Measurements from ENCODE around the gene MED17. TPM values are rescaled to one million over a fixed set of nuclear protein-coding genes. Genes with fewer than 3 reads are reported as not detected.
"Not testable (repeated sequence)": the region's sequence is repeated elsewhere in the genome, so short reads cannot be mapped to it uniquely, and the experiment has no call there.

MED17 gene
- total RNA-seq, 1 donor from 2014 or later = 30.8 TPM

DNA sequence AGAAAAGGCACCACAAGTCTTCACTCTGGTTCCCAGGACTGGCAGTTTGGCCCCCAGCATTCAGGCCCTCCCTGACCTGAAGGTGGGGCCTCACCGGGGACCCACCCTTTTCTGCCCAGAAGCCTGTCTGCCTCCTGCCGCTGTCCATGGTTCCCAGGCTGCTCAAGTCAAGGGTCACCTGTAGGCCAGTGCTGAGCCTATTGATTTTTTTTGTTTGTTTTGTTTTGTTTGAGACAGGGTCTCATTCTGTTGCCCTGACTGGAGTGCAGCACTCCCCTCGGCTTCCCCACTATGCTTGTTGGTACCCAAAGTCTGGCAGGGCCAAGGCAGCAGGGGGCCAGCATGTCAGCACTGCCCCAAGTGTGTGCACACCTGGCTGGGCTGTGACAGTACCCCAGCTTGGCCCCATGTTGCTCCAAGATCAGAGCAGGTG is 11.0 kb upstream of the MED17 start:
- ATAC-seq = no peak
- no peak for DNase-seq

GRCh38 chr11:93773601-93774200 is 10.4 kb upstream of the MED17 start:
- Histone ChIP-seq H3K4me3 (no peak overlapping the region), H3K4me1 (no peaks in the 10 kb centered on the region), H3K9me3 (no peaks in the 10 kb centered on the region), H3K27ac (no peak overlapping the region), H3K27me3 (ENCODE audit: low read depth) (no peaks in the 10 kb centered on the region), H3K36me3 (no peaks in the 10 kb centered on the region)
- DNase-seq = no peak
- no peak for TF ChIP-seq CTCF (IDR thresholded peaks at IDR 0.05)
- intact Hi-C loops (cut with DNase I) = no loop called here
- ATAC-seq = peak in 1 of 2 donors; percentile 17

More for the DNA sequence above, 11.0 kb upstream of the MED17 start:
- H3K27ac ChIP-seq = no peak overlapping the region
- TF ChIP-seq CTCF (IDR thresholded peaks at IDR 0.05) = no peak
- H3K4me3 ChIP-seq = no peak overlapping the region
- H3K4me1 ChIP-seq = no peaks in the 10 kb centered on the region
- no peaks in the 10 kb centered on the region for H3K36me3 ChIP-seq
- H3K27me3 ChIP-seq (ENCODE audit: low read depth) = no peaks in the 10 kb centered on the region
- intact Hi-C loops (cut with DNase I) = no loop called here
- no peaks in the 10 kb centered on the region for H3K9me3 ChIP-seq

DNA sequence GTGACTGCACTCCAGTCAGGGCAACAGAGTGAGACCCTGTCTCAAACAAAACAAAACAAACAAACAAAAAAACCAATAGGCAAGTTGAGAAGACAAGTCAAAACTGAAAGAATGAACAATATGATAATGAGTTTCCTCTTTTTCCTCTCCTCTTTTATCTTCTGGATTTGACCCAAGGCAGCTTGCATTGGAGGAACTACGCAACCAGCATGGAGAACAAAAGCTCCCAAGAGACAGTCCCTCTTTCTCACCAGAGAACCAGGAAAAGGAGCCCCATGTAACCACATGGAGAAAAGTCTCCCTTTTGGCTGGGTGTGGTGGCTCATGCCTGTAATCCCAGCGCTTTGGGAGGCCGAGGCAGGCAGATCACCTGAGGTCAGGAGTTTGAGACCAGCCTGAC is 9.5 kb upstream of the MED17 start:
- H3K4me1 ChIP-seq; H3K36me3 ChIP-seq; H3K27ac ChIP-seq; H3K4me3 ChIP-seq; H3K27me3 ChIP-seq (ENCODE audit: low read depth); ATAC-seq; DNase-seq; intact Hi-C loops (cut with DNase I); H3K9me3 ChIP-seq: not testable (repeated sequence)

GRCh38 chr11:93775289-93775688 is 8.8 kb upstream of the MED17 start:
- H3K27me3 ChIP-seq (ENCODE audit: low read depth) = no peaks in the 10 kb centered on the region
- intact Hi-C loops (cut with DNase I) = no loop called here
- no peak for TF ChIP-seq CTCF (IDR thresholded peaks at IDR 0.05)
- H3K36me3 ChIP-seq = no peaks in the 10 kb centered on the region
- H3K27ac ChIP-seq = no peak overlapping the region
- DNase-seq (no peak), ATAC-seq (no peak)
- no peaks in the 10 kb centered on the region for H3K9me3 ChIP-seq
- no peak overlapping the region for H3K4me3 ChIP-seq
- H3K4me1 ChIP-seq = no peaks in the 10 kb centered on the region

- Histone ChIP-seq H3K4me1 (peaks cover 33% of the 10 kb centered on the region), H3K27ac (peak overlapping the region; percentile 93), H3K36me3 (peaks cover 5% of the 10 kb centered on the region), H3K27me3 (ENCODE audit: low read depth) (no peaks in the 10 kb centered on the region), H3K9me3 (no peaks in the 10 kb centered on the region), H3K4me3 (peak overlapping the region; percentile 95)
- intact Hi-C loops (cut with DNase I) = no loop called here
- no peak for TF ChIP-seq CTCF (IDR thresholded peaks at IDR 0.05)
- DNase-seq (no peak), ATAC-seq (no peak)
Measured at GRCh38 chr11:93783362-93783761, 720 bp upstream of the MED17 start.

- DNase-seq (no peak), ATAC-seq (peak; percentile 45 to 66)
- intact Hi-C loops (cut with DNase I) = no loop called here
- Histone ChIP-seq H3K36me3 (peaks cover 9% of the 10 kb centered on the region), H3K27ac (peak overlapping the region; percentile 93), H3K9me3 (no peaks in the 10 kb centered on the region), H3K4me1 (peaks cover 33% of the 10 kb centered on the region), H3K27me3 (ENCODE audit: low read depth) (no peaks in the 10 kb centered on the region), H3K4me3 (peak overlapping the region; percentile 95)
- TF ChIP-seq CTCF (IDR thresholded peaks at IDR 0.05) = no peak
Measured at GRCh38 chr11:93783765-93784144, 327 bp upstream of the MED17 start.

All from lower lobe of right lung (tissue), 2 donors.